Ecto neural progenitor cell (in vitro differentiated cells): ENCODE measurements around the gene BLOC1S4.

Experiments
- DNase-seq: peaks from one replicate; pipeline ENCODE4 v3.0.0-alpha.2; 2018; ENCODE audit warnings: low spot score

The BLOC1S4 gene

DNA sequence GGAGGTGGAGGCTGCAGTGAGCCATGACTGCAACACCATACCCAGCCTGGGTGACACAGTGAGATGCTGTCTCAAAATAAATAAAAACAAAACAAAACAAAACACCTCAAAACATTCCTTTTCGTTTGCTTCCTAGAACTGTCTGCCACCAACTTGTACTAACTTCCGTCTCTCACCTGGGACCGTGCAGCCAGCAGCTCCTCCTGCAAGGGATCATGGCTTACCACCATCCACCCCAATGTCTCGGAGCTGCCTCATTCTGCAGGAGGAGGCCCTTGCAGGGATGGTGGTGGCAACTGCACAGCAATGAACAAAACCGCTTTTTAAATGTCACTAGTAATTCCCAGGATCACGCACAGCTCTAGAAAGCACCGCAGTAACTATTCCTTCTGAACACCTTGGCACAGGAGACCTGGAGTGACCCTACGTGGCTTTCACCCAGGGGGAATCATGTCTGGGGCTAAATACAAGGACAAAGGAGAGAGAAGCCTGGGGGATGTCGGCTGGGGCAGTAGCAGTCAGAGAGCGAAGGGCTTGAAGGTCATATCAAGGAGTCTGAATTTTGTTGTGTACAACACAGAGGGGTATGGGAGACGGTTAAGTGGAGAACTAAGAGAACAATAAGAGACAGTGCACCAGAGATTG is 49.1 kb downstream of the BLOC1S4 start:
- no peak for DNase-seq

DNA sequence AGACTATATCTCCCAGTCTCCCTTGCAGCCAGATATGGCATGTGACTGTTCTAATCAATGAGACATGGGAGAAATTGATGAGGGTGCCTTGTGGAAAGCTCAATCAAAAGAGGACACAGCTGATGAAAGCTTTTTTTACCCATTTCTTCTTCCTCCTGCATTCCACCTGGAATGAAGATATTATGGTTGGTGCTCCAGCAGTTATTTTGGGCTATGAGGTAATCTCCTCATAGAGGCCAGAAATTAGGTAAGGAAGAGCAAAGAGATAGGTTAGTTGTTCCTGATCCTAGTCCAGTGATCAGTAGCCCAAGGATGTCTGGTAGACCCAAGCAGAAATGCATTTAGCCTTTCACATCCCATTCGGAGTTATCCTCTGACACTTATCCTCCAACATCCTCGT is 49.7 kb downstream of the BLOC1S4 start:
- no peak for DNase-seq
